ENCODE measurements around the gene F7. TPM values are rescaled to one million over a fixed set of nuclear protein-coding genes. Genes with fewer than 3 reads are reported as not detected.

Gene F7
- total and polyA plus RNA-seq, 2 of the 4 experiments (the other 2 are of a cell fraction): under 0.01 to 0.07 TPM

- no TSS peak for BruUV-seq (replicated peaks)
- no CpG with 5 or more reads among the region's 7 CpGs for WGBS, 2 experiments (ENCODE audit: extremely low coverage in 2 of 2, insufficient read length in 1 of 2)
These were observed 7.9 kb upstream of the F7 start for GRCh38 chr13:113097651-113098050.

More at GRCh38 chr13:113097651-113098050, 7.9 kb upstream of the F7 start:
- CTCF ChIA-PET: interaction anchor here (1.0 kb wide), 1 partner anchor 34 kb away, joined by 3 read pairs; no protein-coding TSS in a partner anchor
- Histone ChIP-seq H3K14ac (replicated peaks; ENCODE audit: low read depth, low read length) (no peak overlapping the region), H3K27me3 (ENCODE audit: control insufficient read depth, insufficient read depth, low read length) (peaks cover 29% of the 10 kb centered on the region), H2AK9ac (replicated peaks; ENCODE audit: low read depth, low read length, poor library complexity) (peak overlapping the region; percentile 35), H2BK15ac (ENCODE audit: low read depth, low read length) (peak overlapping the region; percentile 74; the same call in 1 of the 3 replicates), H4K8ac (ENCODE audit: low read depth in 2 of 2, low read length in 2 of 2) (no peak overlapping the region), H3K4me2 (ENCODE audit: low read depth, low read length) (peak overlapping the region; percentile 69), H2BK120ac (ENCODE audit: low read depth, low read length) (no peak overlapping the region), H3K18ac (ENCODE audit: low read depth, low read length) (no peak overlapping the region), H3K9me3 (ENCODE audit: control insufficient read depth, insufficient read depth, low read length) (no peaks in the 10 kb centered on the region), H3K9me1 (ENCODE audit: insufficient read depth, low read length) (peaks cover 2% of the 10 kb centered on the region; the same call in 1 of the 2 replicates), H4K20me1 (ENCODE audit: insufficient read depth, low read length) (no peaks in the 10 kb centered on the region), H4K5ac (ENCODE audit: low read depth, low read length) (no peak overlapping the region), H2AFZ (replicated peaks; ENCODE audit: low read length, poor library complexity) (peak overlapping the region; percentile 72), H3K36me3 (ENCODE audit: control insufficient read depth, insufficient read depth, low read length) (no peaks in the 10 kb centered on the region), H3K4ac (ENCODE audit: low read depth, low read length) (peak overlapping the region; percentile 43), H3K23ac (ENCODE audit: low read depth, low read length) (no peak overlapping the region; the same call in 1 of the 2 replicates), H3K56ac (ENCODE audit: extremely low read depth, insufficient read depth, low read length) (no peak overlapping the region; the same call in 1 of the 2 replicates), H3K27ac (ENCODE audit: insufficient read depth, low read length) (no peak overlapping the region), H3K79me1 (ENCODE audit: low read depth in 1 of 2, low read length in 2 of 2) (no peaks in the 10 kb centered on the region), H3K4me3 (ENCODE audit: insufficient read depth, low read depth, low read length) (no peak overlapping the region), H4K91ac (ENCODE audit: insufficient read depth, low read depth, low read length) (no peak overlapping the region), H2BK20ac (ENCODE audit: low read depth, low read length) (peak overlapping the region; percentile 9; the same call in 1 of the 2 replicates), H3K9ac (ENCODE audit: low read depth, low read length) (no peak overlapping the region), H2BK5ac (ENCODE audit: low read depth, low read length, poor library complexity, severe bottlenecking) (no peak overlapping the region), H3K4me1 (ENCODE audit: control insufficient read depth, insufficient read depth, low read length) (0 out of 2 replicates have a peak, but pooled peaks cover 4% of the 10 kb centered on the region), H2AK5ac (ENCODE audit: low read depth, low read length) (no peak overlapping the region)
- TF ChIP-seq USF2 (IDR thresholded peaks at IDR 0.05; ENCODE audit: low read depth, low read length): no peak
- no peak for TF ChIP-seq RCOR1 (IDR thresholded peaks at IDR 0.05; ENCODE audit: insufficient replicate concordance, low read length)
- POLR2A ChIA-PET (ENCODE audit: unreplicated experiment): no interaction called here
- DNase-seq: no peak
- intact Hi-C loops (cut with micrococcal nuclease) (no loop called here), dilution Hi-C loops (cut with HindIII; ENCODE audit: low sequenced_read_pairs, unreplicated experiment) (no loop called here), in situ Hi-C loops (cut with MboI; ENCODE audit: low sequenced_read_pairs) (no loop called here)
- no peak for ATAC-seq (ENCODE audit: low read depth)
